ENCODE data around the gene CT47C1.

- no peak for TF ChIP-seq POLR2A (IDR thresholded peaks at IDR 0.05)
- TF ChIP-seq CTCF (IDR thresholded peaks at IDR 0.05): no peak
Measured at GRCh38 chrX:119094819-119095218, 22.0 kb downstream of the CT47C1 start.

Data from Peyer's patch (tissue), 4 donors.